OCI-LY3 (cell line): ENCODE results near the gene S1PR5.
"Not testable (repeated sequence)": the region's sequence is repeated elsewhere in the genome, so short reads cannot be mapped to it uniquely, and the experiment has no call there.

ENCODE experiments used
- H2AFZ ChIP-seq: fragments of 200-600, 300-600 bp; shearing (Covaris generic); 2 replicates; pipeline ENCODE4 v1.6.0; 2014; ENCODE audit warnings: antibody characterized with exemption, low read depth, low read length
- H3K27ac ChIP-seq: fragments of 200-600, 300-600 bp; sonication (generic); 2 replicates; pipeline ENCODE4 v1.5.1; 2014; ENCODE audit warnings: mild to moderate bottlenecking, low read length, moderate library complexity, mixed read lengths
- H3K27me3 ChIP-seq: fragments of 200-600, 300-600 bp; sonication (generic); 2 replicates; pipeline ENCODE4 v1.6.1; 2014; ENCODE audit warnings: low read depth, low read length, mixed read lengths
- H3K36me3 ChIP-seq: fragments of 200-600, 300-600 bp; sonication (generic); replicated peaks from 2 replicates; pipeline ENCODE3; 2014; ENCODE audit warnings: low read depth, low read length, mixed read lengths
- H3K4me1 ChIP-seq: fragments of 300-600, 200-600 bp; sonication (generic); 2 replicates; pipeline ENCODE4 v1.6.1; 2014; ENCODE audit warnings: low read length, mixed read lengths
- H3K4me2 ChIP-seq: fragments of 200-600, 300-600 bp; sonication (generic); 2 replicates; pipeline ENCODE4 v1.6.1; 2014; ENCODE audit warnings: low read length, mixed read lengths
- H3K4me3 ChIP-seq: fragments of 300-600, 200-600 bp; sonication (generic); 2 replicates; pipeline ENCODE4 v1.5.1; 2014; ENCODE audit warnings: antibody characterized with exemption, mild to moderate bottlenecking, low read length, moderate library complexity
- H3K79me2 ChIP-seq: fragments of 300-600, 200-600 bp; shearing (Covaris generic); 2 replicates; pipeline ENCODE4 v1.6.1; 2014; ENCODE audit warnings: mild to moderate bottlenecking, low read length, mixed read lengths
- H3K9ac ChIP-seq: fragments of 300-600, 200-600 bp; shearing (Covaris generic); 2 replicates; pipeline ENCODE4 v1.6.0; 2014; ENCODE audit warnings: mild to moderate bottlenecking, low read length, moderate library complexity
- H3K9me3 ChIP-seq: fragments of 200-600, 300-600 bp; shearing (Covaris generic); 2 replicates; pipeline ENCODE4 v1.6.1; 2014; ENCODE audit warnings: low read length, mixed read lengths; ENCODE audit not compliant: insufficient read depth
- H4K20me1 ChIP-seq: fragments of 200-600, 300-600 bp; sonication (generic); 2 replicates; pipeline ENCODE4 v1.6.1; 2016; ENCODE audit warnings: low read length, mixed read lengths; ENCODE audit not compliant: insufficient read depth
- EZH2phosphoT487 ChIP-seq: fragments of 200-600 bp; shearing (Covaris generic); IDR thresholded peaks from 2 replicates; pipeline ENCODE4 v1.6.1; 2018; ENCODE audit warnings: antibody characterized with exemption, mixed run types, low read depth
- TF ChIP-seq, protein P1 (sequence below): fragments of 200-600, 300-600 bp; sonication (generic); IDR thresholded peaks from 2 replicates; pipeline ENCODE4 v1.5.1; 2014; ENCODE audit warnings: antibody characterized with exemption, low read length, low read depth

Gene S1PR5

DNA sequence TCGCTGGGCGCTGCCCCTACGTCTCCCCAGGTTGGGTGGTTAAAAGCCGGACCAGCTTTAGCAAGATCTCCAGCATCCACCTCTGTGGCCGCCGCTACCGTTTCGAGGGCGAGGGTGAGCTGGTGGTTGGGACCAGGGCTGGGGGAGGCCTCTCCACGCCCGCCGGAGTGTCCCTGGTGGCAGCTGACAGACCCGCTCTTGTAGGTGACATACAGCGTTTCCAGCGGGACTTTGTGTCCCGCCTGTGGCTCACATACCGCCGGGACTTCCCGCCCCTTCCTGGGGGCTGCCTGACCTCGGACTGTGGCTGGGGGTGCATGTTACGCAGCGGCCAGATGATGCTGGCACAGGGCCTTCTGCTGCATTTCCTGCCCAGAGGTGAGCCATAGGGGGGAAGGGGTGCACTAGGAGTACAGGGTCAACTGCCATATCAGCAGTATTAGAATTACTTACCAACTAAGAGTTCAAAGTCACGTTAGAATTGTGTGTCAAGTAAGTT lies 27.6 kb upstream of the S1PR5 start:
- Histone ChIP-seq H3K4me3 (peak overlapping the region; percentile 90), H3K27ac (no peak overlapping the region), H4K20me1 (no peaks in the 10 kb centered on the region), H3K36me3 (peaks cover 8% of the 10 kb centered on the region), H3K9ac (peak overlapping the region; percentile 86; the same call in 1 of the 2 replicates), H3K79me2 (peaks cover 12% of the 10 kb centered on the region), H2AFZ (no peak overlapping the region), H3K4me1 (peaks cover 7% of the 10 kb centered on the region), H3K9me3 (no peaks in the 10 kb centered on the region), H3K27me3 (peaks cover 6% of the 10 kb centered on the region), H3K4me2 (peak overlapping the region; percentile 91)
- TF ChIP-seq EZH2phosphoT487: no peak
- TF ChIP-seq, protein P1, sequence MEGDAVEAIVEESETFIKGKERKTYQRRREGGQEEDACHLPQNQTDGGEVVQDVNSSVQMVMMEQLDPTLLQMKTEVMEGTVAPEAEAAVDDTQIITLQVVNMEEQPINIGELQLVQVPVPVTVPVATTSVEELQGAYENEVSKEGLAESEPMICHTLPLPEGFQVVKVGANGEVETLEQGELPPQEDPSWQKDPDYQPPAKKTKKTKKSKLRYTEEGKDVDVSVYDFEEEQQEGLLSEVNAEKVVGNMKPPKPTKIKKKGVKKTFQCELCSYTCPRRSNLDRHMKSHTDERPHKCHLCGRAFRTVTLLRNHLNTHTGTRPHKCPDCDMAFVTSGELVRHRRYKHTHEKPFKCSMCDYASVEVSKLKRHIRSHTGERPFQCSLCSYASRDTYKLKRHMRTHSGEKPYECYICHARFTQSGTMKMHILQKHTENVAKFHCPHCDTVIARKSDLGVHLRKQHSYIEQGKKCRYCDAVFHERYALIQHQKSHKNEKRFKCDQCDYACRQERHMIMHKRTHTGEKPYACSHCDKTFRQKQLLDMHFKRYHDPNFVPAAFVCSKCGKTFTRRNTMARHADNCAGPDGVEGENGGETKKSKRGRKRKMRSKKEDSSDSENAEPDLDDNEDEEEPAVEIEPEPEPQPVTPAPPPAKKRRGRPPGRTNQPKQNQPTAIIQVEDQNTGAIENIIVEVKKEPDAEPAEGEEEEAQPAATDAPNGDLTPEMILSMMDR: no peak

DNA sequence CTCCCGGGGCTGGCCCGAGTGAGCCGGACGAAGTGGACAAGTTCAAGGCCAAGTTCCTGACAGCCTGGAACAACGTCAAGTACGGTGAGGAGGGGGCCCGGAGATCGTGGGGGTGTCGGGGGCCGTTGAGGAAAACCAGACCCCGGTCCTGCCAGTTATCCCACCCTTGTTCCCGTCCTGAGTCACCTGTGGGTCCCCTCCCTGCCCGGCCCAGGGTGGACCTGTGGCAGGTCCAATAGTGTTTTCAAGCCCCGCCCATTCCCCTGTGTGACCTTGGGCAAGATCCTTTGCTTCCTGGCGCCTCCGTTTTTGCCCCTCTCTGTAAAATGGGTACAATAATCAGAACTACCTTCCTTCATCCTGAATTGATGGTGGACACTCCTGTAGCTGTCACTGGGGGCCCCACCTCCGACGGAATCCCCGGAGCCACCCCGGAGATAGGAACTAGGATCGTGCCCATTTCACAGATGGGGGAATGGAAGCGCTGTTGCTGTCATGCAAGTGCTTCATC lies 27.1 kb upstream of the S1PR5 start:
- peak overlapping the region; percentile 86 for H3K9ac ChIP-seq

DNA sequence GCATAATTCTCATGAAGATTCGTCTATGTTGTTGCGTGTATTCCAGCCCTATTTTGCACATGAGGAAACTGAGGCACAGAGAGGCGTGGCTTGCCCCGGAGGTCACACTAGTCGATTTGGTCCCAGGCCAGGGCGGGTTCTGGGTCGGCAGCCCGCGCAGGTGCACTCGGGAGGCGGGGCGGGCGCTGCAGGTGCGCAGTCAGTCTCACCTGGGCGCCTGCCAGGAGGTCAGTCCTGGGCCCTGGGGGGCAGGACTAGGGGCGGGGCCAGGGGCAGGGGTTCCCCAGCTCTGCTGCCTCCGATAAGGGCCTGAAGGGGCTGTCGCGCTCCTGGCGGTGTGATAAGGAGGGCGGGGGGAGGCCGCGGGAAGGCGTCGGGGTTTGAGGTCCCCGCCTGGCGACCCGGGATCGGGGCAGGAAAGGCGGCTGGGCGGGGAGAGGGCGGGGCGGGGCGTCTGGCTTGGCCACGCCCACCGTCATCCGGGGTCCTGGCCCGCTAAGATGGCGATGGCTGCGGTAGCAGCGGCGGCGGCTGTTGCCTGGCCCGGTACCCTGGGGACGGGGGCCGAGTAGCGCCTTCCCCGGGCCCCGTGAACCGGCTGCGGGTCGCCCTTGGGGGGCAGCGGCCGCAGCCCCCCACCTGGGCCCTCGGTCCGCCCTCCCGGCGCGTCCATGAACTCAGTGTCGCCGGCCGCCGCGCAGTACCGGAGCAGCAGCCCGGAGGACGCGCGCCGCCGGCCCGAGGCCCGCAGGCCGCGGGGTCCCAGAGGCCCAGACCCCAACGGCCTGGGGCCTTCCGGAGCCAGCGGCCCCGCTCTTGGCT lies 26.4 kb upstream of the S1PR5 start, which contains the start of gene ATG4D:
Gene ATG4D (plus strand): TSS at position 485 of the 822 bp plus-strand sequence. CDS start 187 bp downstream, at position 672.
- peaks cover 12% of the 10 kb centered on the region for H3K79me2 ChIP-seq
- no peaks in the 10 kb centered on the region for H4K20me1 ChIP-seq
- peaks cover 6% of the 10 kb centered on the region for H3K27me3 ChIP-seq
- H3K4me1 ChIP-seq: peaks cover 7% of the 10 kb centered on the region
- H3K9ac ChIP-seq: peak within 1 kb of the TSS; percentile 86
- H3K4me3 ChIP-seq: peak within 1 kb of the TSS; percentile 90
- TF ChIP-seq EZH2phosphoT487: no peak
- TF ChIP-seq, protein P1: no peak
- peak within 1 kb of the TSS; percentile 91 for H3K4me2 ChIP-seq
- peak within 1 kb of the TSS; percentile 71 for H2AFZ ChIP-seq
- peaks cover 1% of the 10 kb centered on the region for H3K36me3 ChIP-seq
- H3K27ac ChIP-seq: peak within 1 kb of the TSS; percentile 7; the same call in 1 of the 2 replicates
- no peaks in the 10 kb centered on the region for H3K9me3 ChIP-seq

More for the DNA sequence above, 27.1 kb upstream of the S1PR5 start:
- H3K4me2 ChIP-seq: peak overlapping the region; percentile 91
- peaks cover 5% of the 10 kb centered on the region for H3K36me3 ChIP-seq
- H3K4me1 ChIP-seq: peaks cover 7% of the 10 kb centered on the region
- H3K27ac ChIP-seq: no peak overlapping the region; the same call in 1 of the 2 replicates
- TF ChIP-seq, protein P1: no peak
- no peak for TF ChIP-seq EZH2phosphoT487
- H4K20me1 ChIP-seq: no peaks in the 10 kb centered on the region
- peaks cover 12% of the 10 kb centered on the region for H3K79me2 ChIP-seq
- H2AFZ ChIP-seq: peak overlapping the region; percentile 71
- H3K27me3 ChIP-seq: peaks cover 6% of the 10 kb centered on the region
- peak overlapping the region; percentile 90 for H3K4me3 ChIP-seq
- H3K9me3 ChIP-seq: no peaks in the 10 kb centered on the region

DNA sequence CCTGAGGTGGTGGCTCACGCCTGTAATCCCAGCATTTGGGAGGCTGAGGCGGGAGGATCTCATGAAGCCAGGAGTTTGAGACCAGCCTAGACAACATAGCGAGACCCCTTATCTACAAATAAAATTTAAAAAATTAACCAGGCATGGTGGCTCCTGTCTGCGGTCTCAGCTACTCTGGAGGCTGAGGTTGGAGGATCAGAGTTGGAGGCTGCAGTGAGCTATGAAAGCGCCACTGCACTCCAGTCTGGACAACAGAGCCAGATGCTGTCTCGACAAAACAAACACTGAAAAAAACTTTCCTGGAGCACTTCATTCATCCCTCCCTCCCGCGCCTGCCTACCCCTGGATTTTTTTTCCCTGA lies 25.8 kb upstream of the S1PR5 start:
- Histone ChIP-seq H3K4me1 (peaks cover 10% of the 10 kb centered on the region), H3K79me2 (peaks cover 12% of the 10 kb centered on the region), H3K9ac (peak overlapping the region; percentile 86), H3K27ac (no peak overlapping the region), H3K4me3 (peak overlapping the region; percentile 90), H3K4me2 (peak overlapping the region; percentile 73), H3K36me3 (no peaks in the 10 kb centered on the region), H3K27me3 (peaks cover 9% of the 10 kb centered on the region), H4K20me1 (no peaks in the 10 kb centered on the region), H2AFZ (peak overlapping the region; percentile 71; the same call in 1 of the 2 replicates), H3K9me3 (no peaks in the 10 kb centered on the region)
- TF ChIP-seq EZH2phosphoT487: no peak
- TF ChIP-seq, protein P1: no peak

DNA sequence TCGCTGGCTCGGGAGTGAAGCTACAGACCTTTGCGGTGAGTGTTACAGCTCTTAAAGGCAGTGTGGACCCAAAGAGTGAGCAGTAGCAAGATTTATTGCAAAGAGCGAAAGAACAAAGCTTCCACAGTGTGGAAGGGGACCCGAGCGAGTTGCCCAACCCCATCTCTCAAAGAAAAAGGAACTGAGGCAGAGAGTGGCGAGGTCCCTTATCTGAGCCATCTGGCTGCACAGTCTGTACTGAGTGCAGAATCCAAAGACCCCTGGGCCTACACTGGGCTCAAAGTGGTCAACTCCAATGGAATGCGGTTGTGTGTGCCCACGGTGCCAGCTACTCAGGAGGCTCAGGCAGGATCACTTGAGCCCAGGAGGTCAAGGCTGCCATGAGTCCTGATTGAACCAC lies 21.8 kb upstream of the S1PR5 start:
- not testable (repeated sequence) for H2AFZ ChIP-seq, H3K27ac ChIP-seq, H3K9me3 ChIP-seq, H3K36me3 ChIP-seq, H3K4me2 ChIP-seq, H3K4me3 ChIP-seq, H3K4me1 ChIP-seq, H4K20me1 ChIP-seq, H3K9ac ChIP-seq, H3K79me2 ChIP-seq
- peaks cover 18% of the 10 kb centered on the region for H3K27me3 ChIP-seq
